ENCODE measurements around the gene C16orf82.

Gene C16orf82

DNA sequence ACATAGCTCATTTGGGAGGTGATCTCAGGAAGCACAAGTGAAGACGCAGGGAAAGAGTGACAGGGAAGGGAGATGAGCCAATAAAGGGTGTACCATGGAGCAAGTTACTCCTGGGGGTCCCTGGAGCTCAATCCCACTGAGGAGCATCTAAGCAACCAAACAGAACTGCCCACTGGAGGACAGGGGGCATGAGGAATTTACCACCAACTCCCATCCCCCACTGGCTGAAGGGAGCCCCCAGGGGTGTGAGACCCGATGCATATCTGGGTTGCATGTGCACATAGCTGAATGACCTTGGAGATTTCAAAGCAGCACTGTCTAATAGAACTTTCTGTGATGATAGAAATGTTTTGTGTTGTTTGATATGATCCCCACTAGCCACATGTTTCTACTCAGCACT lies 29.6 kb downstream of the C16orf82 start:
- no peak for FAIRE-seq

GRCh38 chr16:27097800-27098230 lies 31.1 kb downstream of the C16orf82 start:
- no peak for FAIRE-seq

DNA sequence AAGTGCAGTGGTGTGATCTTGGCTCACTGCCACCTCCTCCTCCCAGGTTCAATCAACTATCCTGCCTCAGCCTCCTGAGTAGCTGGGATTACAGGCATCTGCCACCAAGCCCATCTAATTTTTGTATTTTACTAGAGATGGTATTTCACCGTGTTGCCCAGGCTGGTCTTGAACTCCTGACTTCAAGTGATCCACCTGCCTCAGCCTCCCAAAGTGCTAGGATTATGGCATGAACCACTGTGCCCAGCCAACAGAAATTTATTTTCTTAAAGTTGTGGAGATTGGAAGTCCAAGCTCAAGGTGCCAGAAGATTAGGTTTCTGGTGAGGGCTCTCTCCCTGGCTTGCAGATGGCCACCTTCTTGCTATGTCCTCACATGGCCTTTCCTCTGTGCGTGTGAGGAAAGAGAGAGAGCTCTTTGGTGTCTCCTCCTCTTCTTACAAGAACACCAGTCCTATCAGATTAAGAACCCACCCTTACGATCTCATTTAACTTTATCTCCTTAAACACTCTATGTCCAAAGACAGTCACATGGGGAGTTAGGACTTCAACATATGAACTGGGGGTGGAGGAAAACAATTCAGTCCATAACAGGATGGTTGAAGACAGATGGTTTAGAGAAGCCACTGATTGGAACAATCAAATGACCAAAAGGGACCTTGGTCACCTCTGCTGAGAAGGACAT lies 31.8 kb downstream of the C16orf82 start:
- no peak for FAIRE-seq

DNA sequence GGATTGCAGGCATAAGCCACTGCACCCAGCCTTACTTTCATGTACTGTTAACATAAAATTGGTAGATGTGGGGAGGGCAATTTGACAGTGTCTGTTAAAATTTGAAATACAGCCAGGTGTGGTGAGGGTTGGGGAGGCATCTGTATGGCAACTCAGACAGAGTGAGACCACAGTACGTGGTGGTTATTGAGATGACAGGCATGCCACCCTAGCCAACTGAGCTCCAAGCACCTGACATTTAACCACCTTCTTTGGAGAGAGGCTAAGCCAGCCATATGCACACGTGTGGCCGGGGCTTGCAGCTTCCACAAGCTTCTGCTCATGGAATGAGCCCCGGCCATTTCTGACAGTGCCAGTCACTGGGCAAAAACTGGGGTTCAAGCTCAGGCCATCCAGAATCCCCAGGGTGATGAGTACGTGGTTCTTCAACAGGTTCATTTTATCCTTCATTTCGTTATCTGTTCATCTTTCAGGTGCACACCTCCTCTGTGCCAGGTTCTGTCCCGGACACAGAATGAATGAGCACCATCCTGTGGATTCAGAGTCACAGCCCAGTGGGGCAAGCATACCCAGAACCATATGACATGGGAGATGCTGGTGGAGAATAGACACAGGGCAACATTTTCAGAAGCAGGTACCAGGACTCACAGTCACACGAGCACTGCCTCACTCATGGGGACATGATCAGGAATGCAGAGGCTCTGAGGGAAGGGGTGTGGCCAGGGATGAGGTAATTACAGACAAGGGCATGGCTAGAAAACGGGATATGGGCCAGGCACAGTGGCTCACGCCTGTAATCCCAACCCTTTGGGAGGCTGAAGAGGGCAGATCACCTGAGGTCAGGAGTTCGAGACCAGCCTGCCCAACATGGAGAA lies 36.2 kb downstream of the C16orf82 start:
- FAIRE-seq = no peak

DNA sequence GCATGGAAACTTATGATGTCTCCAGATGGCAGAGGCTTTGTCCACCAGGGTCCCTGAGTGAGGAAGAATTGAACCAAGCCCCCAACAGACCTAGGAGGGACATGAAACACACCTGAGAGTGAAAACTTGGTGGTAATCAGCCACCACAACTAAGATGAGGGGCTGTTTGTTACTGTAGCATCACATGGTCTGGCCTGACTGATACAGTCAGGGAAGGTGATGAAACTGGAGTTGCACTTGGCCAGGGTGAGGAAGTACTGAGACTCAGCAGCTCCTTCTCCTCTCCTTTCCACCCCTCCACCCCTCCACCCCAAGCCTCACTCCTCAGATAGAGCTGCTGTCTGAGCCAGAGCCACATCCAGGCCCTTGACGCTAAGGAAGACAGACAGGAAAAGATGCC lies 37.2 kb downstream of the C16orf82 start:
- FAIRE-seq = no peak

GRCh38 chr16:27106305-27106704 lies 39.6 kb downstream of the C16orf82 start:
- no peak for FAIRE-seq

DNA sequence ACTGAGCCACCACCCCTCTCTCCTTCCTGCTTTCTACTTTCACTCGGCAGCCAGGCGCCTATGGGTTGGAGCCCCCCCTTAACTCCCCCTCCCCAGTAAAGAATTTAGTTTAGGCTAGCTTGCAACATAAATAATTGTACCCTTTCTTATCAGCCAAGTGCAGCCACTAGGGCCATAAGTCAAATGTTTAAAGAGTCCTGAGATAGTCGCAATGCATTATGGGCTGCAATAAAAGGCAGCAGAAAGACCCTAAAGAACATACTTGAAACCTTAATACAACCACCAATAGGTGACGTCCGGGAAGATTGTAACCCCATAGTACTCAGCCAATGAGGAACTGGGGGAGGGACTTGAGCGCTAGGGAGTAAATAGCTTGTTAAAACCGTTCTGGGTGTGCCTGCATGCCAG lies 40.5 kb downstream of the C16orf82 start:
- FAIRE-seq = no peak

DNA sequence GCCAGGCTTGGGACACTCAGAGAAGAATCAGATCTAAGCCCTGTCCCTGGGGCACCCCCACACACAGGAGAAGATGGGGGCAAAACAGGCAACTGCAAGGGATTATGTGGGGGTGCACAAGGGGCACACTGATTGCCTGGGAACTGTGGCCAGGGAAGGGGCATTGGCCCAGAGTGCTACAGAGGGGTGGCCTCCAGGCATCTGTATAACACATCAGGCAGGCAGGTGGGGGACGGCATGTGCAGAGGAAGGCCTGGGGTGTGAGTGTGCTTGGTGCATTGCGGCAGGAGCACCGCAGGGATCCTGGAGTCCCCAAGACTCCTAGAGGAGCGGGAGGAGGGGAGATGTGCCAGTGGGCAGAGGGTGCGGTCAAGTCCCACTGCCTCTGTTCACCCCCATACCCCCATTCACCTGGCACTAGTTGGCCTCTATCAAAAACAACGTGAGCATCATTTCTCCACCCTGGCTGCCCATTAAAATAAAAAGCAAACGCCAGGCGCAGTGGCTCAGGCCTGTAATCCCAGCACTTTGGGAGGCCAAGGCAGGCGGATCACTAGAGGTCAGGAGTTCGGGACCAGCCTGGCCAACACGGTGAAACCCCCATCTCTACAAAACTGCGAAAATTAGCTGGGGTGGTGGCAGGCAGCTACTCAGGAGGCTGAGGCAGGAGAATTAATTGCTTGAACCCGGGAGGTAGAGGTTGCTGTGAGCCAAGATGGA lies 41.5 kb downstream of the C16orf82 start:
- no peak for FAIRE-seq

DNA sequence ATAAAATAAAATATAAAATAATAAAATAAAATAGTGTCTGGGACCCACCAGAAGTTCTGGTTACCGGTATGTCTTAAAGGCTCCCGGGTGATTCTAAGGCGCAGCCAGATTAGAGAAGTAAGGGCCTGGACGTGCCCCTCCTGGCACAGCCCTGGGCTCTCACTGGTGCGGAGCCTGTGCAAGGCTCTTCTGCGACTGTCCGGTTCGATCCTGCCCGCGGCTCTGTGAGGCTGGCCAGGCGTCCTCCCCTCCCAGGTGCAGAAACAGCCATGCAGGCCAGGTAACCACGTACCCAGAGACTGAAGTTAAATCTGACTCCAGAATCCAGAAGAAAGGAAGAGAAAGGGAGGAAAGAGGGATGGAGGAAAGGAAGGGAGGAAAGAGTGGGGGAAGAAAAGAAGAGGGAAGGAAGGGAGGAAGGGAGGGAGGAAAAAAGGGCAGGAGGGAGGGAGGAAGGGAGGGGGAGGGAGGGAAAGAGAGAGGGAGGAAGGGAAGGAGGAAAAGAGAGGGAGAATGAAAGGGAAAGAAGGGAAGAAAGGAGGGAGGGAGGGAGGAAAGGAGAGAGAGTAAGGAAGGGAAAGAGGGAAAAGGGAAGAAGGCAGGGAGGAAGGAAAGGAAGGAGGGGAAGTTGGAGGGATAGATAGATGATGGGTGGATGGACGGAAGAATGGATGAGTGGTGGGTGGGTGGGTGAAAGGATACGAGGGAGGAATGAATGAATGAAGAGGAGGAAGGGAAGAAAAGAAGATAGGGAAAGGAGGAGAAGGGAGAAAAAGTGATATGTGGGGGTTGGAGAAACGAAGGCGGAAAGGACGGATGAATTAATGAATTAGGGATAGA lies 42.3 kb downstream of the C16orf82 start:
- FAIRE-seq = no peak

- no peak for FAIRE-seq
These were observed 43.2 kb downstream of the C16orf82 start for GRCh38 chr16:27109666-27110523.

- no peak for FAIRE-seq
These were observed 43.8 kb downstream of the C16orf82 start for GRCh38 chr16:27110524-27110896.

DNA sequence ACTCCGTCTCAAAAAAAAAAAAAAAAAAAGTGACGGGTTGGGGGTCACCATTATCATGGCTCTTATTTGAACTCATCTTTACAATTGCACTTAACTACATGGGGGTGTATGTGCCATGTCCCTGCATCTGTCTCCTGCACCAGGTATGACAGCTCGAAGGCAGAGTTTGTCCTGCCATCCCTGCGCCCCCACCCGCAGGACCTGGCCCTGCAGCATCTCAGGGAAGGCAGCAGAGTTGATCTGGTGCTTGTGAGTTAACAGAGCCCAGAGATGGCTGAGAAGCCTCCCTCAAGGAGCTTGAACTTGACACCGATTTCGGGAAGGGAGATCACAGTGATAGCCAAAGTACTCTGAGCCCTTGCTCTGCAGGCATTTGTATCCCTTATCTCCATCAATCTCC lies 44.8 kb downstream of the C16orf82 start:
- no peak for FAIRE-seq

DNA sequence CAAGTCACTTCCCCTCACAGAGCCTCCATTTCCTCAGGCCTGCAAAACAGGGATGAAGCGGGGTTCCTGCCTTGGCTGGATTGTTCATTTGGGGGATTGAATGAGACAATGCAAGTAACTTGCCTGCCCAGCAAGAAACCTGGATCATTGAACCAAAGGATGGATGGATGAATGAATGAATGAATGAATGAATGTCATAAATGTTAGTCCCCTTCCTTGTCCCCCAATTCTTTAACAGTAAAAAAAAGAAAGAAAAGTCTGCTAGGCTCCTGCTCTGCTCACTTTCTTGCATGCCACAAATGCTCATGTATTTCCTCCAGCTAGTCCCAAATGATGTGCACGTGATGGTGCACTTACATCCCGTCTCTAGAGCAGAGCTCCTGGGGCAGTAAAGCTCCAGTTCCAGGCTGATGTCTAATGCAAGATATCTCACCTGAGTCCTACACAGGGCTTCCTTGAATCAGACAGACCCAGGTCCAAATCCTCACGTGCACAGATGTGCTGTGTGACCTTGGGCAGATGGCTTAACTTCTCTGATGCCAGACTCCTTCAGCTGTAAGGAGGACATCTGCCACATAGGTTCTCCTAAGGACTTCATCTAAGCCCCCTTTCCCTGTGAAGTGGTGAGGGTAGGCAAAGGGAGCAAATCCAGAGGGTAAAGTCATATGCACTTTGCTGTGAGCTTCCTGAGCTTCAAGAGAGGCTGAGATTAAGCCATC lies 45.5 kb downstream of the C16orf82 start:
- FAIRE-seq = no peak

- no peak for FAIRE-seq
These were observed 46.7 kb downstream of the C16orf82 start for GRCh38 chr16:27113341-27113841.

DNA sequence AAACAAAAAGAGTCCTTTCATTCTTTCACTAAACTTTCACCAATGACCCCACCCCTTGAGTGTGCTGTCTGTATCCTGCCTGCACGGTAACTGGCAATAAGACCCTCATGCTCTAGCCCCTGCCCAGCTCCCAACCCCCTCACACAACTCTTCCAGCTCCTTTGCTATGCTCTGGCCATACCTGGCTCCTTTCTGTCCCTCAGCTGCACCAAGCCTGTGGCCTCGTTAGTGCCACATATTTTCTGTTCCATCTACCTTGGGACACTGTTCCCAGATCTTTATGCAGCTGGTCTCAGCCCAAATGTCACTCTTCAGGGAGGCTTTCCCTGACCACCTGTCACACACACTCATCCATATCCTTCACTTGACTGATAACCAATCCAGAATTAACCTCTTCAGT lies 47.3 kb downstream of the C16orf82 start:
- no peak for FAIRE-seq

DNA sequence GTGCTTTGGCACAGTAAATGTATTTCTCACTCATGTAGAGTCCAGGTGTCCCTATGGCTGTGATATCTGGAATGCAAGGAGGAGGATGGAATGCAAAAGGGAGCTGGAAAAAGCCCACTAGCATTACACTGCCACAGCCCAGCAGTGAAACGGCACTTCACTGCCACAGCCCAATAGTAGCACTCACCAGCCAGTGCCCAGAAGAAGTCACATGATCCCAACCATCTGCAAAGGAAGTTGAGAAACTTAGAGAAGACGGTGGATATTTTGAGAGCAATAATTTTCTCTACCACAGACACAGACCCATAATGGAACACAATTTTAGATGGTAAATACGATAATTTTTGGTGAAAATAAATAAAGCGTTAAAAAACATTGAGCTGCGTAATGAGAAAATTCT lies 51.8 kb downstream of the C16orf82 start:
- no peak for FAIRE-seq
